Esophagus mucosa (tissue), 1 donor: ENCODE data around the gene BCL2L11. TPM values are rescaled to one million over a fixed set of nuclear protein-coding genes. Genes with fewer than 3 reads are reported as not detected.
A peak's percentile ranks its signal among the peaks of the same experiment; 100 is the strongest.
"Not testable (repeated sequence)": the region's sequence is repeated elsewhere in the genome, so short reads cannot be mapped to it uniquely, and the experiment has no call there.

Source experiments
- ATAC-seq: fragments of 200-7000 bp; cut with Tn5 transposase; one replicate; pipeline ENCODE4 v1.9.1; 2020
- total RNA-seq: library from RNA; stranded (reverse); gene quantifications from one replicate; pipeline ENCODE4 v1.2.4, GENCODE V29; 2023
- donor health status: DM: yes; HTN: yes; CAD: no.

The BCL2L11 gene, protein sequence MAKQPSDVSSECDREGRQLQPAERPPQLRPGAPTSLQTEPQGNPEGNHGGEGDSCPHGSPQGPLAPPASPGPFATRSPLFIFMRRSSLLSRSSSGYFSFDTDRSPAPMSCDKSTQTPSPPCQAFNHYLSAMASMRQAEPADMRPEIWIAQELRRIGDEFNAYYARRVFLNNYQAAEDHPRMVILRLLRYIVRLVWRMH
- 16.6 TPM for total RNA-seq

- ATAC-seq: peak; percentile 87
Measured at GRCh38 chr2:111120253-111121027, at the start of gene BCL2L11. TSS of gene BCL2L11 (plus strand) at chr2:111120914. CDS start at chr2:111123746, 2,832 bp downstream.

GRCh38 chr2:111071600-111072171 is 49.0 kb upstream of the BCL2L11 start:
- ATAC-seq: no peak

DNA sequence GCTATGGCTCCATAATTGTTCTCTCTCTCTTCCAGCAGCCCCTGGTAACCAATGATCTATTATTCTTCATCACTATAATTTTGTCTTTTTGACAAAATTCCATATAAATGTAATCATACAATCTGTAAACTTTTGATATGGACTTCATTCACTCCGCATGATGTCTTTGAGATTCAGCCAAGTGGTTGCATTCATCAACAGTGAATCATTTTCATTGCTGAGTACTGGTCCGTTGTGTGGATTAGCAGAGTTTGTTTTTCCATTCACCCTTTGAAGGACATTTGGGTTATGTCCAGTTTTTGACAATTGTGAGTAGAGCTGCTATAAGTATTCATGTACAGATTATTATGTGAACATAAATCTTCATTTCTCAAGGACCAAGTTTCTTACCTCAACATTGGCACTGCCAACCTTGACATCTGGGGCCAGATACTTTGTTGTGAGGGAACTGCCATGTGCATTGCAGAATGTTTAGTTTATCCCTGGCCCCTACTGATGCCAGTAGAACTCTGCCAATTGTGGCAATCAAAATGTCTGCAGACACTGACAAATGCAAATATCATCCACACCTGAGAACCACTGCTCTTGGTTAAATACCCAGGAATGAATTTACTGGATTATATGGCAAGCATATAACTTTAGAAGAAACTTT is 48.4 kb upstream of the BCL2L11 start:
- ATAC-seq: peak; percentile 55

DNA sequence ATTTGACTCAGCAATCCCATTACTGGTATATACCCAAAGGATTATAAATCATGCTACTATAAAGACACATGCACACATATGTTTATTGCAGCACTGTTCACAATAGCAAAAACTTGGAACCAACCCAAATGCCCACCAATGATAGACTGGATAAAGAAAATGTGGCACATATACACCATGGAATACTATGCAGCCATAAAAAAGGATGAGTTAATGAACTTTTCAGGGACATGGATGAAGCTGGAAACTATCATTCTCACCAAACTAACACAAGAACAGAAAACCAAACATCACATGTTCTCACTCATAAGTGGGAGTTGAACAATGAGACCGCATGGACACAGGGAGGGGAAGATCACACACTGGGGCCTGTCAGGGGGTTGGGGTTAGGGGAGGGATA is 38.1 kb upstream of the BCL2L11 start:
- not testable (repeated sequence) for ATAC-seq

DNA sequence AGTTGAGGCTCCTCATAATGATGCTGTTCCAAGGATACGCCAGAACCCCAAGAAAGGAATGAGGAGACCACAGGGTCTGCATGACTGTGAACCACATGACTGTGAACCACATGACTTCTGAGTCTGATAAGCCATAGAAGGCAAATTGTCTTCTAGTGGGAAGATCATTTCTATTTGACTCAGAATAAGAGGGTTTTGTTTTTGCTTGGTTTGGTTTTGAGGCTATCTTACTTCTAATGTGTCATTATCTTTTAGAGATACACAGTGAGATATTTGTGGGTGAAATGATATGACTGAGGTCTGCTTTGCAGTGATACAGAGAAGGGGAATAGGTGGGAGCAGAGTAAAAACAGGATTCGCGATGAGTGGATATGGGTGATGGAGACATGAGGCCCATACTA is 28.9 kb upstream of the BCL2L11 start:
- ATAC-seq: no peak

GRCh38 chr2:111094691-111095090 is 26.0 kb upstream of the BCL2L11 start:
- no peak for ATAC-seq

GRCh38 chr2:111095434-111095833 is 25.3 kb upstream of the BCL2L11 start:
- ATAC-seq: no peak

DNA sequence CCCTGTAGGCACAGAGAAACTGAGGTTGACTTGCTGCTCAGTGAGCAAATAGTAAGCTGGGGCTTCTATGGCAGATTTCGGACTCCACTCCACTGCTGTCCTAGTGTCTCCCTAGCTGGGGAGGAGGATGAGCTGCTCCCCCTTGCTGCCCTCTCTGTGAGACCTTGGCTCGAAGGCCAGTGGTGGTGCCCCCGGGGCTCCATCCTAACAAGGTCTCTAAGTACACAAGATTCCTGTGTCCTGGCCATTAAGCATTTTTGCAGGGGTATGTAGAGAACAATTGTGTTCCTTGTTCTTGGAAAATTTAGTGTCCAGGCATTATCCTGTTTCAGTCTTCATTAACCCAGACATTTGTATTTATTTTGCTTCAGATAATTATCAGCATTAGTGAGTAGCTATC is 21.3 kb upstream of the BCL2L11 start:
- no peak for ATAC-seq

GRCh38 chr2:111100087-111100764 is 20.5 kb upstream of the BCL2L11 start:
- ATAC-seq: no peak

DNA sequence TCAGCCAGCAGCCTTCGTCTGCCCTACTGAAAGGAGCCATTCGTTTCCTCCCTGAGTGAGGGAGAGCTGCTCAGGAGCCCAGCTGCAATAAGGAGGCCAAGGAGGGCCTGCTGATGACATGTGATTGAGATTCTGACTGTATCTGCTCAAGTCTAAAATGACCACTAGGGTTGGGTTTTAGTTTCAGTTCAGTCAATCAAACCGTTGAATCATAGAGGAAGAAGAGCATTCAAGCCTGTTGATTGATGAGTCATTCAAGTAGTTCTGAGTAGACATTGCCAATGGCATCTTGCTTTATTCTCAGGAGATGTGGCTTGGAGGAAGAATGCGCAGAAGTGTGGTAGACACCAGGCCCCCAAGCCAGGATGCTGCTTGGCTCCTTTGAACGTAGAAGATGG is 19.9 kb upstream of the BCL2L11 start:
- peak; percentile 73 for ATAC-seq

DNA sequence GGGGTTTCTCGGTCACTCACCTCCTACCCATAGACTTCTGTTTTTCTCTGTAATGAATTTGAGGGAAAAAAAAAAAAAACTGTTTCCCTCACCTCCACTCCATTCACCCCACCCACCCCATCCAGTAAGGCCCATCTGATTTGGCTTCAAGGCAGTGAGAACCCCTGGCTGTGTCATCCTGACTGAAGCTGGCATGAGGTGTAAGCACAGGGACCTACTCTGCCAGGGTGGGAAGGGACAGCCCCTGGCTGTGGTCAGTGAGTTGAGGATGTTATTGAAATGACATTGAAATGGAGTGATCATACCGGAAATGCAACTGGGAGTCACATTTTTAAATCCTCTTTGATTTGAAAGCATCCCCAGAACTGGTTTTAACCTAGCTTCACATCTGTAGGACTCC is 19.1 kb upstream of the BCL2L11 start:
- ATAC-seq: peak; percentile 18

DNA sequence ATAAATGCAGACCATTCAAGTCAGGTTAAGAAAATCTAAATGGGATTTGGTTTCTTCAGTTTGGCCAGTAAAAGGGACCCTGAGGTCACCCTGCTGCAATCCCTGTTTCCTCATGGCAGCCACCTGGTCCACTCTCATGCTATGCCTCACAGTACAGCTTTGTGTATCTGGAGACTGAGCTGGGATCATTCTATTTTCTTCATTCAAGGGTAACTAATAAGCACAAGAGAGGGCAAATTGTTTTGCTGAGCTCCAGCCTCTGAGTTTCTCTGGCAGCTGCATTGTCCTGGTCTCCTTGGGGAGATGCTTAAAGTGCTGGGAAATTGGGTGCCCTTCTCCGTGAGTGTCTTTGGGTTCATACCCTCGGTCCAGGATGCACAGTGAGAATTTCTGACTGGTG is 18.5 kb upstream of the BCL2L11 start:
- no peak for ATAC-seq

DNA sequence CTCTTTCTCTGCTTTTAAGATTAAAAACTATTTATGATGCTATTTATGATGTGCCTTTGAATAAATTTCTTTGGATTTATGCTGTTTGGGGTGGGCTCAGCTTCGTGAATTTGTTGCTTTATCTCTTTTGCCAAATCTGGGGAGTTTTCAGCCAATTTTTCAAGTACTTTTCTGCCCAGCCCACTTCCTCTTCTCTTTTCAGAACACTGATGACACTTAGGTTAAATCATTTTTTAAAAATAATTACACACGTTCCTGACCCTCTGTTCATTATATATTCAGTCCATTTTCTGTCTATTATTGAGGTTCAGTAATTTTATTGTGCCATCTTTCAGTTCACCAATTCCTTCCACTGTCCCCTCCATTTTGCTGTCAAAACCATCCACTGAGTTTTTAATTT is 14.8 kb upstream of the BCL2L11 start:
- ATAC-seq: no peak

GRCh38 chr2:111106706-111107105 is 14.0 kb upstream of the BCL2L11 start:
- no peak for ATAC-seq

DNA sequence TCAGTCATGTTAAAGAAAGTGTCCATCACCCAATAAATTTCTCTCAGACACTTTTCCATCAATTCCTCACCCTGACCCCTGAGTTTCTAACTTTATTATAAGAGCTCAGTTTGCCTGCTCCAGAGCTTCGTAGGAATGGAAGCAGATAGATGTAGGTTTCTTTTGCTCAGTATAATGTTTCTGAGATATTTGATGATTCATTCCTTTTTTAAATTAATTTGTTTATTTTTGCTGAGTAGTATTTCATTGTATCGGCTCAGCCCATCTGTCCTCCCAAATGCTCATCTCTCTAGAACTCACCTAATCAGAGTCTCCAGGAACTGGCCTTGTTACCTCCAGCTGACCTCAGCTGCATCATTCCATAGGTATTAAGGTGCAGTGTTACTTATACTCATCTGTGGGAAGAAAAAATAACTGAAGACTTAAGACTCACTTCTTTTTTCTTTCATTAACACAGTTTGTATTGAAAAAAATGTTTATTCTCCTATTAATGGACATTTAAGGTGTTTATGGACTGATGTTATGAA is 11.9 kb upstream of the BCL2L11 start:
- peak; percentile 67 for ATAC-seq

DNA sequence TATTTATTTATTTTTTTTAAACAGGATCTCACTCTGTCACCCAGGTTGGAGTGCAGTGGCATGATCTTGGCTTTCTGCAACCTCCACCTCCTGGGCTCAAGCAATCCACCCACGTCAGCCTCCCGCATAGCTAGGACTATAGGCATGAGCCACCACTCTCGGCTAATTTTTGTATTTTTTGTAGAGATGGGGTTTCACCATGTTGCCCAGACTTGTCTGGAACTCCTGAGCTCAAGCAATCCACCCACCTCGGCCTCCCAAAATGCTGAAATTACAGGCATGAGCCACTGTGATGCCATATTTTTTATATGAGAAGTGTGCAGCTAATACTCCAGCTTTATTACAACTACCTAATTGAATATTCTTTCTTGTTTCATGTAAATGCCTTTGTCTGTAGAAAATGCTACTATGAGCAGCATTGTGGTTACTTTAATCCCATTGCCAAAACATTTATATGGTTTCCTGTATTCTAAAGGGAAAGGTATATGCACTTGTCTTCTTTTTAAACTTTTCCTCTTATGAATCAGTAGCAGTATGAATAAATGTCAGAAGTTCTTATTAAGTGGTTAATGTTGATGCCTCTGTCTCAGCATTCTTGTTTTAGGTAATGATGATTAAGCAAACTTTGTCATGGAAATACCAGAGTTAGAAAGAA is 9.5 kb upstream of the BCL2L11 start:
- no peak for ATAC-seq

DNA sequence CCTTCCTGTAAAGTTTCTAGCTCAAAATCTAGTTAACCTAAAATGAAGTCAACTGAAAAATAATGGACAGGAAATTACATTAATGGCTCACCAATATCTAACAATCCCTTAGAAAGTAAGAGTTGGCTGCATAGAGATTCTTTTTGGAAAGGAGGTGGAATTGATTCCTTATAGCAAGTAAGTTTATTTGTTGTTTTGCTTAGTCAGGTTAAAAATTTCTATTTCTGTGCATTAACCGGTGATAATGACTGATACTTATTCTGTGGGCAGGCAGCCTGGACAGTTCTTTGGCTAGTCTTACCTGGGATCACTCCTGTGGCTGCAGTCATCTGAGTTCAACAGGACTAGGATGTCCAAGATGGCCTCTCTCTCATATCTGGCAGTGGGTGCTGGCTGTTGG is 6.9 kb upstream of the BCL2L11 start:
- ATAC-seq: no peak

GRCh38 chr2:111116011-111116746 is 4.5 kb upstream of the BCL2L11 start:
- ATAC-seq: no peak

DNA sequence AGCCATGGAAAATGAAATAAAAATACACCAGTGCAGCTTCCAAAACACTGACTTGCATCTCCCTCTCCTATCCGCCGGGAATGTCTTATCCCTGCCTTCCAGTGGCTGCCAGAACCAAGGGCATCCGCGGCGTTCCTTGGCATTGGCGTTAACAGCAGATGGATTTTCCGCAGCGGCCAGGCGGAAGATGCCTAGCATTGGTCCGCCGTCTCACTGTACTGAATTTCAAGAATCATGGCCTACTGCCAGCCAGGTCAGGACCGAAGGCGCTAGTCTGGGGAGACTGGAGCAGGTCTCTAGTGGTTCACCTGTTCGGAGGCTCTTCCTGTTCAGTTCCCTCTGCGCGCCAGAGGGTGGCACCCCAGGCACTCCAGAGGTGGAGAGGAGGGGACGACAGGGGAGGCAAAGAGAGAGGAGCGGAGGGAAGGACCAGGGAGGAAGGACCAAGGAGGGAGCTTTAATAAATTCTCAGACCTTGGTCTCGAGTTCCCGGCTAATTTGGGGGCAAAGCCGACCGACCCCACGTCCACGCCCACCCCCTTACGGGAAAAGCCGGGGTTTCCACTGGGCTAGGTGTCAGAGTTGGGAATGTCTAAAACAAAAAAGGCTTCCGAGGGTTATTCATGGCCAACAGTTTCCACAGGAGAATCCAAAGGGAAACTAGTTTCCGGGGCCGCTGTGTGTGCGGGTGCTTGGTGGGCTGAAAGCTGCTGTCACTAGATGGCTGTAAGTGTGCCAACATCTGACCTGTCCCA is 3.7 kb upstream of the BCL2L11 start:
- ATAC-seq: peak; percentile 65
